GM19395 (cell line): ENCODE data around the gene TCIRG1.
"Not testable (repeated sequence)": the region's sequence is repeated elsewhere in the genome, so short reads cannot be mapped to it uniquely, and the experiment has no call there.

ENCODE experiments used
- ATAC-seq: cut with Tn5 transposase; IDR thresholded peaks from one replicate; pipeline ENCODE4 v1.9.1; 2021; ENCODE audit warnings: mild to moderate bottlenecking, moderate library complexity; ENCODE audit not compliant: unreplicated experiment

TCIRG1 gene

DNA sequence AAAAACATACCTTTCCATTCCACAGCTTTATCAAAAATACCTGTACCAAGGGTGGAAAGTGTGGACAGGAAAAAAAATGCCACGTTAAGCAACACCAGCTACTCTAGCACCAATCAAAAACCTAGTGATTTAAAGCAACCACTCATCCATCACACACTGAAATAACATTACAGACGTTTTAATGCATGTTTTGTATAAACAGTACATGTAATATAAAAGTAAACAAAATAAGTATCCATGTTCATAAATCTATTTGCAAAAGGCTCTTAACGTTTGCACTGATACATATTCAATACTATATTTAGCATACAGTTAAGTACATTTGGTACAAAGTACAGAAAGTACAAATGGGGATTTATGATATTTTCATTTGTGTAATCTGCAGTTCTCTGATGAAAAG is 43.7 kb downstream of the TCIRG1 start:
- no peak for ATAC-seq

DNA sequence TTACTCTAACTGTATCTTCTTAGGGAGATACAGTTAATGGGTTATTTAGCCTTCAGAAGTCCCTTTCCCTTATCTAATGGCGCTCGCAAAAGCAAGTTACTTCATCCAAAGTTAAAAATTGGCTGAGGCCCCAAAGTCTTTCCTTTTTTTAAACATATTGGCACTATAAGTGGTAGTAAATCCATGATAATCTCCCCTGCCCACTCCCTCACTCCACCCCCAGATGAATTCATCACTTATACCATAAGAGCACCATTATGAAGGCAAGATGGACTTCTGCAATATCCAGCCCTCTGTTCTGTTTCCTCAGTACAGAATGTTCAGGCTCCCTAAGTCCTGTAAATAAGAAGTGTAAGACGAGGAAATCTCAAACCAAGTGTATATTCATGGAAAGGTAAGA is 44.7 kb downstream of the TCIRG1 start:
- ATAC-seq: no peak

DNA sequence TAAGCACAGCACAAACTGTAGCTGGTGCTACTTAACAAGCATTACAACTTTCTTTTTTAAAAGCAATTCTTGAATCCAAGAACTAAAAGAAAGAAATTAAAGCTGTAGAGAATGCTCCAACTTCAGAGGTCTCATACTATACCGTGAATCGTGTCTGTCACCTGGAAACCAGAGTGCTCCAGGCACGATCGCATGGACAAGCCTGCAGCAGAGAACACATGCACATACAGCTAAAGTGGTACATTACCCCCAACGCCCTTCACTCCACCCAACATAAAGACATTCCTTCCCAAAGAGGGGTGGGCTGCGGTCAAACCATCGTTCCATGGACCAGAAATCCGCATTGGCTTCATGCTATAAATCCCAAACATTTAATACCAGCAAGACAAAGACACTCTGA is 50.9 kb downstream of the TCIRG1 start:
- no peak for ATAC-seq

DNA sequence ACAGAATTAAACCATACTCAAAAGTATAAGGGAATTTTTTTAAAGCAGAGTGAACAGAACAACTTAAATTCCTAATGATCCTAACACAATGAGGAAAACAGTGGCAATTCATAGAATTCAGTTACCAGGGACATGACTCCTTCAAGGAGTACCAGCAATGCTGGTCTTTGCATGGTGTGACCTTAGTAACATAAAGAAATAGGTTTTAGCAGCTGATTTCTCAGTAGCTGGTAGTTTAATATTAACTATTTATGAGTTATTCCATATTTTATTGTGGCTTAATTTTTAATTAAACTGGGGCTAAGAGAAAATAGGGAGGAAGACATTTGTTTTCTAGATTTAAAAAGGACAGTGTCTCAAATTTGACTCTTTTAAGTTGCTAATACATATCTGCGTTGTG is 51.5 kb downstream of the TCIRG1 start:
- no peak for ATAC-seq

DNA sequence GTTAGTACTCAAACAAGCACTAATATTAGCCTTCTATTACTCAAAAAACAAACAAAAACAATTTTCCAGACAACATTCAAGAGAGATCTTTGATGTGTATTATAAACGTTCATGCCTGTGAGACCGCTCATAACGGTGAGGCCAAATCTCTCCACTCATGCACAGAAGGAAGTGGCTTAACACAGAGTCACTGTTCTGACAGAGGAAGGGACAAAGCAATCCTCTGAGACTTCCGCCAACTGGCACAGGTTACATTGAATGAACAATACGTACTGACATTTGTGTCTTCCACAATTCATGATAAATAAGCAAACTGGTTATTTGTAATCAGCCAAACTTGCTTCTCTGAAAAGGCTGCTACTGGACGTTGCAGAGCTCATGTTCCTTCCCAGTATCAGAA is 51.9 kb downstream of the TCIRG1 start:
- ATAC-seq: no peak

DNA sequence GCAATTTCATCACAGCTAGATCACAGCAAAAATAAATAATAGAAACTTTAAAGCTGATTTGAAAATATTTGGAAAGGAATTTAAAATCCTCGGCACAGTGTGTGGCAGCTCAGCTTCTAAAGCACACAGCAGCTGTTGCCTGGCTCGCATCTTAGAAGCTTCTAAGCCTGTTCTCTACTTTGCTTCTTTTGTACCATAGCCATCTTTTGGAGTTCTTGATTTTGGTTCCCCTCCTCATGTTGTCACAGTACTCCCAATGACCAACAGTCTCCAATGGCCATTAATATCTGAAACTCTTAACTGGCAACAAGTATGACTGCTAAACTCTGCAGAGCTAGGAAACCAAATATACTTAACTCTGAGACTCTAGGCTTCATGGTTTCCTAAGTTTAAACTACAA is 53.6 kb downstream of the TCIRG1 start:
- no peak for ATAC-seq

DNA sequence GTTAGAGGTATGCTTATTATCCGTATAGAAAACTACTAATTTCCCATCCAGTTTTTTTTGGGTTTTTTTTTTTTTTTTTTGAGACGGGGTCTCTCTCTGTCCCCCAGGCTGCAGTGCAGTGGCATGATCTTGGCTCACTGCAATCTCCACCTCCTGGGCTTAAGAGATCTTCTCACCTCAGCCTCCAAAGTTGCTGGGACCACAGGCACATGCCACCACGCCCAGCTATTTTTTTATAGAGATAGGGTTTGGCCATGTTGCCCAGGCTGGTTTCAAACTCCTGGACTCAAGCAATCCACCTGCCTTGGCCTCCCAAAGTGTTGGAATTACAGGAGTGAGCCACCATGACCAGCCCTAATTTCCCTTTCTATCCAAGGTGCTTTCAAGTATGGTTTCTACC is 54.1 kb downstream of the TCIRG1 start:
- ATAC-seq: not testable (repeated sequence)

DNA sequence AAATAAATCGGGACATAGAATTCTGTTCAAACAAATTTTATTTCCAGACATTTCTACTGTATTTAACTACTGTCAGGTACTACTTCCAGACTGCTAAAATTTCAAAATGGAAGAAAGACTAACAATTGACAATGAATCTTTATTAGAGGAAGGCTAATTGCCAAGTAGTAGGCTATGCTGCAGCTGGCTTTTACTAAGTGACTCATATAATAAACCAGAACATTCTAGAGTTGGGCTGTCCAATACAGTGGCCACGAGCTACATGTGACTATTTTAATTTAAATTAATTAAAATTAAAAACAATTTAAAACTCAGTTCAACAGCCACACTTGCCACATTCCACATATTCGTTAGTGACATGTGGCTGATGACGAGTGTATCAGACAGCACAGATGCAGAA is 54.7 kb downstream of the TCIRG1 start:
- no peak for ATAC-seq

DNA sequence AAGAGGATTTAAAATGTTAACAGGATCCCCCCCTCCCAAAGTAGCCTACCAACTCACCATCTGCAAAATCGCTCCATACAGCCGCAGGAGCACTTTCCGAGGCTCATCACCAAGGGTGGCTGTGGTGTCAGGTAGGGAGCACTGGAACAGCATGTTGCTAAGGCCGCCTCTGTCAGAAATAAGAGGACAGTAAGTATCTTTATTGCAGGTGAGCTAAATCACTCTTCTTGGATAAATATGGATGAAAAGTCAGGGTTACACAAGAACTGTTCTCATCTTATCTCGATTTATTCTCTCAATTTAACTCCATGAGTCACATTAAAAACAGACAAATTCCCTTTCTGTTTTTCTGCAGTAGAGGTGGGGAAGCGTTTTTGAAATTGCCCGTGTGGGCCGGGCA is 58.1 kb downstream of the TCIRG1 start:
- no peak for ATAC-seq

DNA sequence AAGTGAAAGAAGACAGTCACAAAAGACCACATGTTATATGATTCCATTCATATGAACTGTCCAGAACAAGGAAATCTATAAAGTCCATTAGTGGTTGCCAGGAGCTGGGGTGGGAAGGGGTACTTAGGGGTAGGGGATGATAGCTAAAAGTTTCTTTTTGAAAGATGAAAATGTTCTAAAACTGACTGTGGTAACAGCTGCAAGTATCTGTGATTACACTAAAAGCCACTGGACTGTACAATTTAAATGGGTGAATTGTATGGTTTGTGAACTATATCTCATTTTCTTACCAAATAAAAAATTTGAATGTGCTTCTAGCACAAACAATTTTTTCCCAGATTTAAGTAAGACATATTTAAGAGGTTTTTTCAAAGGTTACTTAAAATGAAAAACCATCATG is 60.2 kb downstream of the TCIRG1 start:
- ATAC-seq: no peak

DNA sequence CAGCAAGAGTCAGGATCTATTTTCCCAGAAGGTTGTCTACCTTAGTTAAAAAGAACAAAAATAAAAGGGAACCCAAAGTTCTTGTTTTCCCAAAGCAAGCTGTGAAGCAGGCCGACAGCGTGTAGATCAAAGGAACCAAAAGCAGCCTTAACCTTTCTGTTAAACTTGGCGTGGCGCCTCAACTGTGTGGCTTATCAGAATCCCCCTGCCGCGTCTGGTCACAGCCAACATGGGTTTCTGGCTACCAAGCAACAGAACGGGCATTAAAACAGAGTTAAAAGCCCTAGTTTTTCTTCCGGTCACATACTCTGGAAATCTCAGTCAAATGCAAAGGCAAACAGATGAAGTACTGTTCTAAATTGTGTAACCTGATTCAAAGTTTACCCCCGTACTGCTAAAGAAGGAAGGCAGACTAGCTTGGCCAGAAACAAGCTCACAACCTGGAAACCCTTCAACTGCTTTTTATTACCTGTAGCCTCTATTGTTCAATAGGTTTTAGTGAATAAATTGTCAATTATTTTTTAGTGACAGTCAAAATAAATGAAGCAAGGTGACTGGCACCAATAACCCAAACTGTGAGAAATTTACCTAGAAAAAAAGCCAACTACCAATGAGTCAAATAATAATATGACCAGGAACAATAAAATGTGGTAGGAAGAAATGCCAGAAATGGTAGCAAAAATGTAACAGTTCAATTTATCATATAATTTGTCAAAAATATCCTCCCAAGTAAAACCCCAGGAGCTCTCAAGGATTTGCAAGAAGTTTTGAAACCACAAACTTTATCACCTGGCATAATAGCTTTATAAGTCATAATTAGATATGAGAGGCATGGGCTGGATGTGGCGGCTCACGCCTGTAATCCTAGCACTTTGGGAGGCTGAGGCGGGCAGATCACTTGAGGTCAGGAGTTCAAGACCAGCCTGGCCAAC is 60.9 kb downstream of the TCIRG1 start:
- ATAC-seq: no peak
